Liver (tissue), 3 donors: ENCODE data around the gene SCN10A.

Experiments
- CTCF ChIP-seq: fragments of 150-350 bp; IDR thresholded peaks from 2 replicates; pipeline ENCODE4 v1.5.1; 2017; ENCODE audit warnings: improper control_type of control experiment, low read depth, low read length; ENCODE audit not compliant: missing input control
- GABPA ChIP-seq, 2 donors: IDR thresholded peaks in 1 of 2; conservative IDR thresholded peaks in 1 of 2; 2 replicates each; pipeline ENCODE4 v1.6.1; 2016; ENCODE audit warnings: antibody characterized with exemption in 2 of 2, mild to moderate bottlenecking in 1 of 2, moderate library complexity in 1 of 2
- HNF4A ChIP-seq, 2 donors: conservative IDR thresholded peaks; 2 replicates each; pipeline ENCODE4 v1.6.1; 2016; ENCODE audit warnings: antibody characterized with exemption in 2 of 2, mild to moderate bottlenecking in 2 of 2
- JUND ChIP-seq, 2 donors: IDR thresholded peaks; 2 replicates each; pipeline ENCODE4 v1.6.1; 2016; ENCODE audit warnings: antibody characterized with exemption in 2 of 2
- RAD21 ChIP-seq, 2 donors: IDR thresholded peaks; 2 replicates each; pipeline ENCODE4 v1.6.1; 2016; ENCODE audit warnings: antibody characterized with exemption in 2 of 2, mild to moderate bottlenecking in 2 of 2
- TAF1 ChIP-seq: conservative IDR thresholded peaks from 2 replicates; pipeline ENCODE4 v1.6.1; 2016; ENCODE audit warnings: antibody characterized with exemption, mild to moderate bottlenecking
- TF ChIP-seq, protein P1 (sequence below): IDR thresholded peaks from 2 replicates; pipeline ENCODE4 v1.6.1; 2016; ENCODE audit warnings: antibody characterized with exemption
- TF ChIP-seq, protein P2 (sequence below): IDR thresholded peaks from 2 replicates; pipeline ENCODE4 v1.6.1; 2016; ENCODE audit warnings: antibody characterized with exemption
- TF ChIP-seq, protein P3 (sequence below): IDR thresholded peaks from 2 replicates; pipeline ENCODE4 v1.6.1; 2016; ENCODE audit warnings: antibody characterized with exemption, mild to moderate bottlenecking
- donor health status: healthy.
- donor health status: healthy.

DNA sequence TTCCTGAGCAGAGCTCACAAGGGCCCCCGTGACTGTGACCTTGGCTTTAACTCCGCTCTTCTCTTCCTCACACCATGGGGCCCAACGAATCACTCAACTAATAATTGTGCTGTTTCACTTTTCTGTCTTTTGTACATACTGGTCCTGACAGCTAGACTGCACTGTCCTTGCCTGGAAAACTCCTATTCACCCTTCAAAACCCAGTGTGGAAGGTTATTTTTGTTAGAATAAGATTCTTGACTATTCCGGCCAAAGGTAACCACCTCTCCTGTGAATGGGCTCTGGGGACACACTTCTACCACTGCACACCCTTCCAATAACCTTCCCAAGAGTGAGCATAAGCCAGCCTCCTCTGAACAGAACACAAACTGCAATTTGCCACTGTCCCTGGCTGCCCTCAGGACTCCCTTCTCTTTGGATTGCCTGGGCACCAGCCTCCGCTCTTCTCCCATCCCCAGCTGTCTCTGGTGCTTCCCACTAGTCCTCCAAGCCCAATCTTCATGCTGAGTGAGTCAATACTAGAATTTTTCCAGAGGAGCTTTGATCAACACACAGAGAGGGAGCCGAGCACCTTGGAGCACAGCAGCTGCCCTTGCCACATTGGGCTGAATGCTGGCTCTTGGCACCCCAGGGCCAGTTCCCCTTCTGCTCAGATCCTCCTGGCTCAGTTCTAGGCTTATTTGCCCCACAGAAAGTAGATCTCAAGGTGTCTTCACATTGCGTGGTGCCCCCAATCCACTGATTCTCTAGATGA is 168.6 kb downstream of the SCN10A start:
- no peak for TF ChIP-seq CTCF
- TF ChIP-seq, protein P1, sequence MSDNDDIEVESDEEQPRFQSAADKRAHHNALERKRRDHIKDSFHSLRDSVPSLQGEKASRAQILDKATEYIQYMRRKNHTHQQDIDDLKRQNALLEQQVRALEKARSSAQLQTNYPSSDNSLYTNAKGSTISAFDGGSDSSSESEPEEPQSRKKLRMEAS: no peak
- TF ChIP-seq, protein P2, sequence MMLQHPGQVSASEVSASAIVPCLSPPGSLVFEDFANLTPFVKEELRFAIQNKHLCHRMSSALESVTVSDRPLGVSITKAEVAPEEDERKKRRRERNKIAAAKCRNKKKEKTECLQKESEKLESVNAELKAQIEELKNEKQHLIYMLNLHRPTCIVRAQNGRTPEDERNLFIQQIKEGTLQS: no peak
- TF ChIP-seq, protein P3, sequence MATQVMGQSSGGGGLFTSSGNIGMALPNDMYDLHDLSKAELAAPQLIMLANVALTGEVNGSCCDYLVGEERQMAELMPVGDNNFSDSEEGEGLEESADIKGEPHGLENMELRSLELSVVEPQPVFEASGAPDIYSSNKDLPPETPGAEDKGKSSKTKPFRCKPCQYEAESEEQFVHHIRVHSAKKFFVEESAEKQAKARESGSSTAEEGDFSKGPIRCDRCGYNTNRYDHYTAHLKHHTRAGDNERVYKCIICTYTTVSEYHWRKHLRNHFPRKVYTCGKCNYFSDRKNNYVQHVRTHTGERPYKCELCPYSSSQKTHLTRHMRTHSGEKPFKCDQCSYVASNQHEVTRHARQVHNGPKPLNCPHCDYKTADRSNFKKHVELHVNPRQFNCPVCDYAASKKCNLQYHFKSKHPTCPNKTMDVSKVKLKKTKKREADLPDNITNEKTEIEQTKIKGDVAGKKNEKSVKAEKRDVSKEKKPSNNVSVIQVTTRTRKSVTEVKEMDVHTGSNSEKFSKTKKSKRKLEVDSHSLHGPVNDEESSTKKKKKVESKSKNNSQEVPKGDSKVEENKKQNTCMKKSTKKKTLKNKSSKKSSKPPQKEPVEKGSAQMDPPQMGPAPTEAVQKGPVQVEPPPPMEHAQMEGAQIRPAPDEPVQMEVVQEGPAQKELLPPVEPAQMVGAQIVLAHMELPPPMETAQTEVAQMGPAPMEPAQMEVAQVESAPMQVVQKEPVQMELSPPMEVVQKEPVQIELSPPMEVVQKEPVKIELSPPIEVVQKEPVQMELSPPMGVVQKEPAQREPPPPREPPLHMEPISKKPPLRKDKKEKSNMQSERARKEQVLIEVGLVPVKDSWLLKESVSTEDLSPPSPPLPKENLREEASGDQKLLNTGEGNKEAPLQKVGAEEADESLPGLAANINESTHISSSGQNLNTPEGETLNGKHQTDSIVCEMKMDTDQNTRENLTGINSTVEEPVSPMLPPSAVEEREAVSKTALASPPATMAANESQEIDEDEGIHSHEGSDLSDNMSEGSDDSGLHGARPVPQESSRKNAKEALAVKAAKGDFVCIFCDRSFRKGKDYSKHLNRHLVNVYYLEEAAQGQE: no peak
- TF ChIP-seq RAD21 (IDR thresholded peaks at IDR 0.05): no peak
- no peak for TF ChIP-seq HNF4A (conservative IDR thresholded peaks at IDR 0.05)
- TF ChIP-seq GABPA (IDR thresholded peaks at IDR 0.05 in 1 of 2, conservative IDR thresholded peaks at IDR 0.05 in 1 of 2): no peak
- no peak for TF ChIP-seq TAF1
- no peak for TF ChIP-seq JUND (IDR thresholded peaks at IDR 0.05)
